IPS DF 6.9 (cell line): ENCODE results near the gene TMEM235.
"Not testable (repeated sequence)": the region's sequence is repeated elsewhere in the genome, so short reads cannot be mapped to it uniquely, and the experiment has no call there.

Experiments
- DNase-seq: peaks from one replicate; pipeline ENCODE4 v3.0.0-alpha.2; 2013; ENCODE audit warnings: low read depth, low spot score
- H3K27ac ChIP-seq: one replicate; pipeline ENCODE4 v1.5.1; 2013; ENCODE audit warnings: low read length, control low read depth
- H3K27me3 ChIP-seq: 2 replicates; pipeline ENCODE4 v1.6.1; 2013; ENCODE audit warnings: mild to moderate bottlenecking, low read length; ENCODE audit not compliant: control insufficient read depth, insufficient read depth
- H3K36me3 ChIP-seq: 2 replicates; pipeline ENCODE4 v1.6.1; 2013; ENCODE audit warnings: low read length; ENCODE audit not compliant: control insufficient read depth, insufficient read depth
- H3K4me1 ChIP-seq: 2 replicates; pipeline ENCODE4 v1.6.1; 2013; ENCODE audit warnings: low read length; ENCODE audit not compliant: control insufficient read depth, insufficient read depth
- H3K4me3 ChIP-seq: 2 replicates; pipeline ENCODE4 v1.5.1; 2013; ENCODE audit warnings: mild to moderate bottlenecking, low read length
- H3K9me3 ChIP-seq: 2 replicates; pipeline ENCODE4 v1.6.1; 2013; ENCODE audit warnings: low read length, inconsistent platforms; ENCODE audit not compliant: control insufficient read depth, insufficient read depth
- WGBS: extraction: QIAGEN DNeasy Blood & Tissue Kit; methylation state at CpG from one replicate; pipeline ENCODE4 v1.1.7; 2013; ENCODE audit warnings: mixed read lengths, missing lambda C conversion rate; ENCODE audit not compliant: insufficient read length, insufficient coverage; 5-methylcytosine and 5-hydroxymethylcytosine counted together

The TMEM235 gene

DNA sequence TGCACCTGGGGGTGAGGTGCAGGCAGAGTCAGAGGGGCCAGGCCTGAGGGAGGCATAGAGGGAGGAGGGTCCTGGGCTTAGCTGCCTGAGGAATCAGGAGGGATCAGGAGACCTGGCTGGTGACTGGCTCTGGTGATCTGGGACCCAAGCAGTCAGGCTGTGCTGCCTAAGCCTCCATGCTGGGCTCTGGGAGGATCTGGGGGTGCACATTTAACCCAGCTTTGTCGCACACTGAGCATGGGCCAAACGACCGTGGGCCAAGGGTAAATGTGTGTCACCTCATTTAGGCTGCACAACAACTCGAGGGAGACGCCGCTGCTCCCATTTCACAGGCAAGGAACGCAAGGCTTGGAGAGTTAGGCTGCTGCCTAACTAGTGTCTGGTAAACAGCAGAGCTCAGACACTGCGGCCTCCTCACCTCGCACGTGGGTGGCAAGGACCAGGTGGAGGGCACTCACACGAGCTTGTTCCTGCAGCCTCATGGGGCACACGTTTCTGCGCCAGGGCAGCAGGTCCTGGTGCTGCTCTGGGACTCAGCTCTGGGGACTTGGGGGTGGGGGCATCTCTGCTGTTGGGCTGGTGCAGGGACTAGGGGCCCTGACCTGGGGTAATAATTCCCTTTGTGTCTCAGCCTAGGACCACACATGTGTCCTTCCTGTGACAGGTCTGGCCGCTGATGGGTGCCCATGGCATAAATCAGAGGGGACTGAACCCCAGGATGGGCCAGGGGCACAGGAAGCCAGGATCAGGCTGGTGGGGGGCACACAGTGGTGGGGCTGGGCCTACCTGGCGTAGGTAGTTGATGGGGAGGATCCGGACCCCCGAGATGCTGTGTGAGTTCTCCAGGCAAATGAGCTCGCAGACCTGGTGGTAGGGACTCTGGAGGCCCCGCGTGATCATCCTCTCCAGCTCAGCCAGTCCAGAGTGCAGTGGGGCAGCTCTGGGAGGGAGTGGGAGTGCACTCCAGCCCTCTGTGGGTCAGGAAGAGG is 18.7 kb downstream of the TMEM235 start:
- no peaks in the 10 kb centered on the region for H3K27me3 ChIP-seq
- DNase-seq: no peak
- no peak overlapping the region for H3K4me3 ChIP-seq
- H3K36me3 ChIP-seq: no peaks in the 10 kb centered on the region
- no CpG with 5 or more reads among the region's 20 CpGs for WGBS
- H3K4me1 ChIP-seq: peaks cover 5% of the 10 kb centered on the region; the same call in 1 of the 2 replicates
- no peaks in the 10 kb centered on the region for H3K9me3 ChIP-seq
- H3K27ac ChIP-seq: no peak overlapping the region

GRCh38 chr17:78250891-78251772 is 19.7 kb downstream of the TMEM235 start:
- peak; percentile 81 for DNase-seq
- Histone ChIP-seq H3K36me3 (no peaks in the 10 kb centered on the region), H3K9me3 (no peaks in the 10 kb centered on the region), H3K4me1 (peaks cover 5% of the 10 kb centered on the region; the same call in 1 of the 2 replicates), H3K4me3 (no peak overlapping the region), H3K27me3 (no peaks in the 10 kb centered on the region), H3K27ac (no peak overlapping the region)
- WGBS: no CpG with 5 or more reads among the region's 27 CpGs

DNA sequence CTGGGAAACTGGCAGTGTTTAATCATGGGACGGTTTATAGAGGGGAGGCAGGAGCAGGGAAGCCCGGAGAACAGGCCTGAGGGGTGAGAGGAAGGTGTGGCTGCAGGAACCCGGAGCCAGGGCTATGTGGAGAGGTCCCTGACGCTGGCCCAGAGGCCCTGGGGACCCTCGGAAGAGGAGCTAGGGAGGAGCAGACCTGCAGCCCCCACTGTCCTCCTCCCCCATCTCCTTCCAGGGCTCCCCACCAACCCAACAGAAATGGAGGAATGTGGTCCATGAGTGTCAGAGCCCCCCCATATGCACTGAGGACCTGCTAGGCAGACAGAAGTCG is 20.3 kb downstream of the TMEM235 start:
- no CpG with 5 or more reads among the region's 6 CpGs for WGBS
- no peaks in the 10 kb centered on the region for H3K9me3 ChIP-seq

GRCh38 chr17:78252111-78252634 is 20.7 kb downstream of the TMEM235 start:
- no peak overlapping the region for H3K27ac ChIP-seq

More for the DNA sequence above, 20.3 kb downstream of the TMEM235 start:
- peaks cover 5% of the 10 kb centered on the region; the same call in 1 of the 2 replicates for H3K4me1 ChIP-seq
- no peaks in the 10 kb centered on the region for H3K27me3 ChIP-seq
- H3K4me3 ChIP-seq: no peak overlapping the region
- no peaks in the 10 kb centered on the region for H3K36me3 ChIP-seq
- H3K27ac ChIP-seq: no peak overlapping the region
- DNase-seq: no peak

GRCh38 chr17:78252701-78253635 is 21.5 kb downstream of the TMEM235 start:
- H3K4me1 ChIP-seq: peaks cover 9% of the 10 kb centered on the region; the same call in 1 of the 2 replicates
- WGBS: no CpG with 5 or more reads among the region's 15 CpGs
- no peak overlapping the region for H3K27ac ChIP-seq
- DNase-seq: no peak
- H3K36me3 ChIP-seq: no peaks in the 10 kb centered on the region
- no peaks in the 10 kb centered on the region for H3K27me3 ChIP-seq
- no peak overlapping the region for H3K4me3 ChIP-seq
- H3K9me3 ChIP-seq: no peaks in the 10 kb centered on the region

More at GRCh38 chr17:78252111-78252634, 20.7 kb downstream of the TMEM235 start:
- DNase-seq: no peak
- Histone ChIP-seq H3K36me3 (no peaks in the 10 kb centered on the region), H3K27me3 (no peaks in the 10 kb centered on the region), H3K4me3 (no peak overlapping the region), H3K9me3 (no peaks in the 10 kb centered on the region), H3K4me1 (peaks cover 5% of the 10 kb centered on the region; the same call in 1 of the 2 replicates)
- no CpG with 5 or more reads among the region's 12 CpGs for WGBS

GRCh38 chr17:78253636-78253945 is 22.2 kb downstream of the TMEM235 start:
- not testable (repeated sequence) for H3K27ac ChIP-seq, H3K27me3 ChIP-seq, H3K9me3 ChIP-seq, DNase-seq, H3K36me3 ChIP-seq
- no CpG with 5 or more reads among the region's 12 CpGs for WGBS
- Histone ChIP-seq H3K4me3 (peak overlapping the region; percentile 80; the same call in 1 of the 2 replicates), H3K4me1 (peaks cover 13% of the 10 kb centered on the region)

DNA sequence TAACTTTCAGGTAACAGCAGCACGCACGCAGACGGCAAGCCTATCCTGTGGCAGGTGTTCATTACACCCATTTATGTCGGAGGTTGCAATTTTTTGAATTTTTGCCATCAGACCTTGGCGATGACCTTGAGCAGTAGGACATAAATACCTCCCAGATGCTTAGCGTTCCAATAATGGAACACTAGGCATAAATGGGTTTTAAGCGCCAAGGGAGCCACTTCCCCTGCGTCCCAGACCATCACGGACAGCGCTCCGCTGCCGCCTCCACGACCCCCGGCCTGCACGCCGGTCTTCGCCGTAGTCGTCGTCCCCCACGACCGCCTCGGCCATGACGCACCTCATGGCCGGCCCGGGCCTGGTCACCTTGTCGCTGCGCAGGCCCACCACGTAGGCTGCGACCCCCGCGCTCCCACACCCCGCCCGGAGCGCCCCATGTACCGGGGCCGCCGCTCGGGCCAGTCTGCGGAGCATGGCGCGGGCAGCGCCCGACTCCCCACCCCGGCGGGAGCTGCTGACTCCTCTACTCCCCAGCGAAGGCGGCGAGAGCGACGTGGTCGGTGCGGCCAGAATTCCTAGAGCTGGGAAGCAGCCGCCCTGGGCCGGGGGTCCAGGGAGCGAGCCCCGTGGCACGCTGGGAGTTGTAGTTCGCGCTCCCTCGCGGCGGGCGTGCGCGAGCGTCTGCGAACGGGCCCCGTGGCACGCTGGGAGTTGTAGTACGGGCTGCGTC is 22.7 kb downstream of the TMEM235 start:
- WGBS: no CpG with 5 or more reads among the region's 73 CpGs
- DNase-seq: peak; percentile 76
- Histone ChIP-seq H3K36me3 (no peaks in the 10 kb centered on the region), H3K27ac (no peak overlapping the region), H3K4me1 (peaks cover 13% of the 10 kb centered on the region), H3K27me3 (no peaks in the 10 kb centered on the region), H3K4me3 (peak overlapping the region; percentile 80), H3K9me3 (no peaks in the 10 kb centered on the region)

- Histone ChIP-seq H3K27me3 (no peaks in the 10 kb centered on the region), H3K27ac (no peak overlapping the region), H3K4me1 (peaks cover 13% of the 10 kb centered on the region), H3K36me3 (no peaks in the 10 kb centered on the region), H3K4me3 (no peak overlapping the region), H3K9me3 (no peaks in the 10 kb centered on the region)
- WGBS: no CpG with 5 or more reads among the region's 18 CpGs
- no peak for DNase-seq
These were observed 23.7 kb downstream of the TMEM235 start for GRCh38 chr17:78255029-78255656.
